ENCODE results near the gene MPZL2. TPM values are rescaled to one million over a fixed set of nuclear protein-coding genes. Genes with fewer than 3 reads are reported as not detected.

Gene MPZL2
- total RNA-seq, 1 donor from 2014 or later: 22.4 TPM

GRCh38 chr11:118238421-118238820 is 25.7 kb downstream of the MPZL2 start:
- H3K36me3 Mint-ChIP-seq (ENCODE audit: insufficient read depth): no peaks in the 10 kb centered on the region
- H3K4me3 Mint-ChIP-seq (ENCODE audit: low read depth): no peak overlapping the region
- no peak overlapping the region for H3K27ac Mint-ChIP-seq
- peaks cover 14% of the 10 kb centered on the region for H3K4me1 Mint-ChIP-seq (ENCODE audit: low read depth)
- H3K9me3 Mint-ChIP-seq (ENCODE audit: low read depth): no peaks in the 10 kb centered on the region
- DNase-seq (ENCODE audit: low spot score, unreplicated experiment): no peak
- no peak for TF ChIP-seq CTCF (IDR thresholded peaks at IDR 0.05; ENCODE audit: unreplicated experiment)
- H3K27me3 Mint-ChIP-seq: peaks cover 7% of the 10 kb centered on the region

GRCh38 chr11:118236170-118236569 is 27.9 kb downstream of the MPZL2 start:
- TF ChIP-seq CTCF (IDR thresholded peaks at IDR 0.05; ENCODE audit: unreplicated experiment): no peak
- Mint-ChIP-seq H3K27ac (no peak overlapping the region), H3K36me3 (ENCODE audit: insufficient read depth) (peaks cover 1% of the 10 kb centered on the region), H3K9me3 (ENCODE audit: low read depth) (no peaks in the 10 kb centered on the region), H3K27me3 (no peaks in the 10 kb centered on the region), H3K4me1 (ENCODE audit: low read depth) (peaks cover 6% of the 10 kb centered on the region), H3K4me3 (ENCODE audit: low read depth) (no peak overlapping the region)
- DNase-seq (ENCODE audit: low spot score, unreplicated experiment): no peak

GRCh38 chr11:118234833-118235232 is 29.3 kb downstream of the MPZL2 start:
- TF ChIP-seq CTCF (IDR thresholded peaks at IDR 0.05; ENCODE audit: unreplicated experiment): no peak
- H3K4me1 Mint-ChIP-seq (ENCODE audit: low read depth): peaks cover 1% of the 10 kb centered on the region
- peaks cover 1% of the 10 kb centered on the region for H3K36me3 Mint-ChIP-seq (ENCODE audit: insufficient read depth)
- H3K27me3 Mint-ChIP-seq: no peaks in the 10 kb centered on the region
- no peak overlapping the region for H3K4me3 Mint-ChIP-seq (ENCODE audit: low read depth)
- DNase-seq (ENCODE audit: low spot score, unreplicated experiment): no peak
- H3K27ac Mint-ChIP-seq: no peak overlapping the region
- no peaks in the 10 kb centered on the region for H3K9me3 Mint-ChIP-seq (ENCODE audit: low read depth)

GRCh38 chr11:118233850-118234249 is 30.2 kb downstream of the MPZL2 start:
- Mint-ChIP-seq H3K4me3 (ENCODE audit: low read depth) (no peak overlapping the region), H3K9me3 (ENCODE audit: low read depth) (no peaks in the 10 kb centered on the region), H3K27ac (no peak overlapping the region), H3K4me1 (ENCODE audit: low read depth) (peaks cover 1% of the 10 kb centered on the region), H3K36me3 (ENCODE audit: insufficient read depth) (peaks cover 6% of the 10 kb centered on the region), H3K27me3 (no peaks in the 10 kb centered on the region)
- no peak for TF ChIP-seq CTCF (IDR thresholded peaks at IDR 0.05; ENCODE audit: unreplicated experiment)
- no peak for DNase-seq (ENCODE audit: low spot score, unreplicated experiment)

GRCh38 chr11:118233377-118233776 is 30.7 kb downstream of the MPZL2 start:
- no peak for TF ChIP-seq CTCF (IDR thresholded peaks at IDR 0.05; ENCODE audit: unreplicated experiment)
- Mint-ChIP-seq H3K9me3 (ENCODE audit: low read depth) (no peaks in the 10 kb centered on the region), H3K4me1 (ENCODE audit: low read depth) (peaks cover 1% of the 10 kb centered on the region), H3K27ac (peak overlapping the region; percentile 26), H3K27me3 (no peaks in the 10 kb centered on the region), H3K4me3 (ENCODE audit: low read depth) (no peak overlapping the region), H3K36me3 (ENCODE audit: insufficient read depth) (peaks cover 6% of the 10 kb centered on the region)
- no peak for DNase-seq (ENCODE audit: low spot score, unreplicated experiment)
